Kidney glomerular epithelial cell (primary cell): ENCODE measurements around the gene SUCNR1.
"Not testable (repeated sequence)": the region's sequence is repeated elsewhere in the genome, so short reads cannot be mapped to it uniquely, and the experiment has no call there.

Experiments
- DNase-seq: peaks from one replicate; lab custom pipeline; 2025; lab: John Stamatoyannopoulos, UW

Gene SUCNR1, protein sequence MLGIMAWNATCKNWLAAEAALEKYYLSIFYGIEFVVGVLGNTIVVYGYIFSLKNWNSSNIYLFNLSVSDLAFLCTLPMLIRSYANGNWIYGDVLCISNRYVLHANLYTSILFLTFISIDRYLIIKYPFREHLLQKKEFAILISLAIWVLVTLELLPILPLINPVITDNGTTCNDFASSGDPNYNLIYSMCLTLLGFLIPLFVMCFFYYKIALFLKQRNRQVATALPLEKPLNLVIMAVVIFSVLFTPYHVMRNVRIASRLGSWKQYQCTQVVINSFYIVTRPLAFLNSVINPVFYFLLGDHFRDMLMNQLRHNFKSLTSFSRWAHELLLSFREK

DNA sequence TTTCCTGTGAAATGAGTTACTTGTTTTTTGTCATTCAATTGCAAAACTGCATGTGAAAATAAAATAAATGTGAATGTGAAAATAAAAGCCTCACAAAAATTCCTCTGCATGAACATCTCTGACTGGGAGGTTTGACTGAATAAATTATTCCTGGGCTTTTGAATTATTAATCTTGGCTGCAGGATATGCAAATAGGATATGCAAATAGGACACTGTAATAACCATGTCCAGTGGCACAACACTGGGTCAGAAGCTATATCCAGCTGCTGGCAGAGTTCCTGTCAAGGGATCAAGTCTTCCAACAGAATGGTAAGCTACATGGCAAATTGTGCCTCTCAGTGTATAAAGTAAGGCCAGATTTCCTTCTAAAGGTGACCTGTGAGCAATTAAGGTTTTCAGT lies at the start of gene SUCNR1:
Gene SUCNR1, plus strand, starts transcription at position 246 of the 400 bp plus-strand sequence. CDS start 6,250 bp downstream, outside the sequence.
- DNase-seq = no peak

DNA sequence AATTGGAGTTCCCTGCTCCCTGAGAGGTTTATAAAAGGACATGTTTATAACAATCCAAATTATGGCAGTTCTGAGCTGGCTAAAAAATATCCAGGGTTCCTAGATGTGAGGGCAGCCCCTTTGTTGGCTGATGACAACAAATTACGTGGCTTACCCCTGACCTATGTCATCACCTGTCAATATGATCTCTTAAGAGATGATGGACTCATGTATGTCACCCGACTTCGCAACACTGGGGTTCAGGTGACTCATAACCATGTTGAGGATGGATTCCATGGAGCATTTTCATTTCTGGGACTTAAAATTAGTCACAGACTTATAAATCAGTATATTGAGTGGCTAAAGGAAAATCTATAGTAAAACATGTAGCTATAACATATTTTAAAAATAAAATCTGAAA lies 45.6 kb upstream of the SUCNR1 start:
- no peak for DNase-seq

DNA sequence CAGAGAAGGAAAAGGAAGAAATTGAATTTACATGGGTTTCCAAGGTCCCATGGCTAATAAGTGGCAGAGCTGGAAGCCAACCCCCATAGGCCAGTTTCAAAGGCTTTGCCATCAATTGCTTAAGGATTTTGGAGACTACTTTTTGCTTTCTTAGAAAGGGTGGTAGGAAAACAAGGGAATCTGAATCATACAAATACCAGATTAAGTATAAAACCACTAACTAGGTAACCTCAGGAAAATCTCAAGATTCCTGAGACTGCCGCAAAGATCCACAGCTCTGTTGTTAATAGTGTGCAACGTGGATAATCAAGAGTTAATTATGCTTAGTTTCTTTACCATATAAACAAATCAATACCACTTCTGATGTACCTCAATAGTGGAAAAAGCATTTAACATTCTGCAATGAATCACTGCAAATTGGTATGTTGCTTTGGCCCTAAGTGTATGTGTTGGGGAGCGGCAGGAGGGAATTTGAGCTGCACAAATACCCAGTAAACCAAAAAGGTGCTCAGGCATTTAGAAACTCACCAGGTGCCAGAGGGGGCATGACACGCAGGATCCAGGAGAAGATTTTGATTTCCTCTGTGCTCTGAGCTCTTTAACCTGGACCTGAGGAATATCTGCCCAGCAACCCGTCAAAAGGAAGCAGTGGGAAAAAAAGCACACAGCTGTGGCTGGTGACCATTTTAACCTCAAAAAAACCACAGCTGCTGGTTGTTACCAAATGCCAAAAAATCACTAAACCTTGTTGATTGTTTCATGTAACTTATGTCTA lies 37.5 kb upstream of the SUCNR1 start:
- peak; percentile 57 for DNase-seq

DNA sequence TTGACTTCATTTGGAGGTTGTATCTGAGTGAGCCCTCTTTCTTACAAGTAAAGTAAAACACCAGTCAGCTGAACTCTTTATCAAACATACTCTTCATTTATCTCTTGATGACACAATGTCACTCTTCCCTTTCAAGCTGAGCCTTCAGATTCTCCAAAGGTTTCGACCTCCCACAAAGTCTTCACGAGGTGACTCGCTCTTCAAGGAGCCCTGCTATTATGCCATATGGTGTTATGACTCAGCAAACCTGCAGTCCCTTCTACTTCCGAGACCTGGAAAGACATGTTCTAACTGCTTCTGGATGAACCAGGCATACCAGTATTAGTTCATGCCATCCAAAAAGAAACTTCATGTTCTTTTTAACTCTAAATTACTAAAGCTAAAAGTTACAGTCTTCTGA lies 36.4 kb upstream of the SUCNR1 start:
- DNase-seq = peak; percentile 50

DNA sequence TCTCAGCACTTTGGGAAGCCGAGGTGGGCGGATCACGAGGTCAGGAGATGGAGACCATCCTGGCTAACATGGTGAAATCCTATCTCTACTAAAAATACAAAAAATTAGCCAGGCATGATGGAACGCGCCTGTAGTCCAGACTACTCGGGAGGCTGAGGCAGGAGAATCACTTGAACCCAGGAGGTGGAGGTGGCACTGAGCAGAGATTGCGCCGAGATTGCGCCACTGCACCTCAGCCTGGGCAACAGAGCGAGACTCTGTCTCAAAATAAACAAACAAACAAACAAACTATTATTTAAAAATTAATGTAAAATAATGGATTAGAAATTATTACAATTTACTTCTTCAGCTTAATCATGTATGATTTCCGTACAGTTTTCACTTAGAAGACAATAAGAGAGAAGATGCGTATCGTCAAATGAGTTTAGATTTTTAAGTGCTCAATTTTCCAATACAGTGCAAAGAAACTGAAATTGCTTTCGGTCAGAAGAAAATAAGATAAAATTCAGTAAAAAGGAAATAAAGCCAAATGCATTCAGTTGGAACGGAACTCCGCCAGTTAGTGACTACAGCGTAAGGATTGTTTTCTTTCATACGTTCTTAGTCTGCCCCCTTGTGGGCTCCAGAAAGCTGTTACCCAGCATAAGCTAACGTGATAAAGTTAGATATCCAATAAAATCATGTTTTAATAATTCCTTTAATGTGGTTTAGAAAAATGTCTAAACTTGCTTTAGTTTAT lies 34.7 kb upstream of the SUCNR1 start:
- peak; percentile 81 for DNase-seq

DNA sequence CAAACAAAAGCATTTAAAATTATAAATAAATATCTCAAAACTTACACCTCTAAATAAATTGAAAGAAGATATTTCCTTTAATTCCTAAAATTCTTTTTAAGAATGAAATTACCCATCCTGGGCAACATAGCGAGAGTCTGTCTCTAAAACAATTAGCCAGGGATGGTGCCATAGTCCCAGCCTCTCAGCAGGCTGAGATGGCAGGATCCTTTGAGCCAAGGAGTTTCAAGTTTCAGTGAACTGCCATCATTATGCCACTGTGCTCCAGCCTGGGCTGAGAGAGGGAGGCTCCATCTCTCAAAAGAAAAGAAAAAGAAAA lies 34.2 kb upstream of the SUCNR1 start:
- DNase-seq = no peak

DNA sequence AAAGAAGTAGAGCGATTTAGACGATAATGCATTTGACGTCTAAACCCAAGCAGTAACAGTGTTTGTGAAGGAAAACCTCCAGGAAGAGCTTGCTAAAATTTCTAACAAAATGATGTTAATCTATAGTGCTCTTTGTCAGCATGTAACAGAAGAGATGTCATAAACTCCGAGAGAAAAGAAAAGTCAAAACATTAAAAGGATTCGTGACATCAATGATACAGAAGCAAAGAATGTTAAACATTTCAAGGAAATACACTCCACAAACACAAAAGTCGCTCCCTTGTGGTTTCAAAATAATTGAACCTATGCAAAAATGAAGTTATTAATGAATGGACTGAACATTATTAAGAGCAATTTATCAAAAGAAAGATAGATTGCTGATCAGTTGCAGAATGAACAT lies 31.6 kb upstream of the SUCNR1 start:
- DNase-seq = no peak

DNA sequence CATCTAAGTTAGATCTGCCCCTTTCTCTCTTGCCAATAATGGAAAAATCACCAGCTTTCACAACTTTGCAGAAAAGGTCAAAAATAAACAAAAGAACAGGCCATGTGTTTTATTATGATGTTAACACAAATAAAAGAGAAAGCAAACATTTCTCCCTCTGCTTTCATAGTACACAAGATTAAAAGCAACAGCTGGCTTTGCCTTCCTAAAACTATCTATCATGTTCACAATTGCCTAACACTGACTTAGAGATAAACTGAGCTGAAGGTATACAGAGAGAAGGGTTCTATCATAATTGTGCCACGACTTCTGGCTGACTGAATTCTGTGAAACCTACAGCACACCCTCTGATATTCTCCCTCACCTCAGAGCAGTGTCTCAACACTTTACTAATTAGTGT lies 30.2 kb upstream of the SUCNR1 start:
- no peak for DNase-seq

DNA sequence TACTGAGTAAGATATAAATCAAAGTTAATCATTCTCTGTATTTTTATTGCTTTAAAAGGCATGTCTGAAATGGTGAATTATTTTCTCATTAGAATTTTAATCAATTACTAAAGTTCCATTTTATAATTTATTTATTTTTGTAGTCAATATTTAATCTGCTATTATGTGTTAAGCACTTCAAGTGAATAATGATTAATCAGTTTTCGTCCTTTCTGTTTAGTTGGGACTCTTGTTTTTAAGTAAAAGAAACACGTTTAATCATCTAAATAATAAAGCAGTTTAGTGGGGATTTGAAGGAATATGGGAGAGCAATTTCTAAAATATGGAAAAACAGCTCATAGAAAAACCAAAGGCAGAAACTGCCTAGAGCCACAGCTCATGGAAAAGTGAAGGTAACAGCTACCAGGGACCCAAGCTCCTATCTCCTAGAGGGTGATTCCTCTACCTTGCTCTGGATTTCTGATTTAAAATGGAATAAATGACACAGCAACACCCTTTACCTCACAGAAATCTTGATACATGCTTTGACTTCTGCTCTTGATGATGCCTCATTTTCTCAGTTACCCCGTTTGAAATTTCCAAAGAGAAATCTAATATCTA lies 28.0 kb upstream of the SUCNR1 start:
- DNase-seq = no peak

DNA sequence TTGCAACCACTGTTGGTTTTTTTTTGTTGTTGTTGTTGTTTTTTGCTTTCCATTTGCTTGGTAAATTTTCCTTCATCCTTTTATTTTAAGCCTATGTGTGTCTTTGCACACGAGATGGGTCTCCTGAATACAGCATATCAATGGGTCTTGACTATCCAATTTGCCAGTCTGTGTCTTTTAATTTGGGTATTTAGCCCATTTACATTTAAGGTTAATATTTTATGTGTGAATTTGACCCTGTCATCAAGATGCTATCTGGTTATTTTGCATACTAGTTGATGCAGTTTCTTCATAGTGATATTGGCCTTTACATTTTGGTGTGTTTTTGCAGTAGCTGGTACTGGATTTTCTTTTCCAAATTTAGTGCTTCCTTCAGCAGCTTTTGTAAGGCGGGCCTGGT lies 23.4 kb upstream of the SUCNR1 start:
- DNase-seq = not testable (repeated sequence)

DNA sequence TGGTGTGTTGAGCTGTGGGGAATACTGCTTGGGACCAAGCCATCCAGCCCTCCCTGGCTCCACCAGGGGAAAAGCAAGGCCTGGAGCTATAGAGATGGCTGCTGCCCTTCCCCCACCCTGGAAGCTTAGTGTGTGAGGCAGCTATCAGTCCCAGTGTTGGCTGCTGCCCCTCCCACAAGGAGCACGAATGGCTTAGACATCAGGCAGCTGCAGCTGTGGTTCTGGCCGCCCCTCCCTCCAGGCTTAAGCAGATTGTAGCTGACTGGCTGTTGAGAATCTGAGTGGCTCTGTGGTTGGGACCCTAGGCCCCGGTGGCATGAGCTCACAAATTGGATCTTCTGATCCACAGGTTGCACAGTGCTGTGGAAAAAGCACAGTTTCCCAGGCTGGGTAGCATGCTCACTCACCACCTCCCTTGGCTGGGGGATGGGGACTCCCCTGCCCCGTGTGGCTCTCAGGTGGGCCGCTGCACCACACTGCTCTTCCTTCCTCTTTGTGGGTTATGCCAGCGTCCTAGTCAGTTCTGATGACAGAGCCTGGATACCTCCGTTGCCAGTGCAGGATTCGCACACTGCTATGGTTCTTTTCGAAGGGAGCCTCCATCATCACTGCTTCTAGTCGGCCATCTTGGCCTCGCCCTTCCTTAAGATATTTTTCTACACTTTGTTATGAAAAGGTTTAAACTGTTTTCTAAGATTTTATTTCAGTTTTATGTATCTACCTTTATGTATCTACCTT lies 21.2 kb upstream of the SUCNR1 start:
- no peak for DNase-seq

DNA sequence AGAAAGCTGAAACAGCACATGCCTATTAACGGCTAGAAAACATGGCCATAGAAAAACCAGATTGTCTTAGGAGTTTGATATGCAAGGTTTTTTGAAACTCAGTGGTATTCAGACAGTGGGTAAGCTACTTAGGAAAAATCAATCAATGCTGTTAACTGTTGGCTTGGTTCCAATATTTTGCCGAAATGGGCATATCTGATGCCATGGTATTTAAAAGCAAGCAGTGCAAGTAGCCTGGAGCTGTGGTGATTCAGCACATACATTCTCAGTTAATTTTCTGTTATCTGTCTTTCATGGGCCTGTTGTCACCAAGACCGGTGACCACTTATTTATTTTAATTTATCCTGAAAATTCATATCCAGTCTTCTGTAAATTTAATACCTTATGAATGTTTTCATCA lies 17.3 kb upstream of the SUCNR1 start:
- DNase-seq = no peak

DNA sequence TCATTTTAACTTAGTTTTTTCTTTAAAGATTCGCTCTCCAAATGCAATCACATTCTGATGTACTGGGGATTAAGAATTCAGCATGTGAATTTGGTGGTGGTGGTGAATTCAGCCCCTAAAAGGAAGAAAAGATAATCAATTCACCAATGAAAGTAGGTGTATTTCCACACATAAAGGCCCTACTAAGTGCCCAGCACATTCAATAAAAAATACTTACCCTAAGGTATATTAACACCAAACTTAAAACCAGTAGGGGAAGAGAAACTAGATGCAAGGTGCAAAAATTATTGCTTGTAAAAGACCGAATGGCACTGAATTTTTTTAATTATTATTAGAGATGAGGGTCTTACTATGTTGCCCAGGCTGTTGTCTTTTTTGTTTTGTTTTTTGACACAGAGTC lies 16.8 kb upstream of the SUCNR1 start:
- DNase-seq = no peak

DNA sequence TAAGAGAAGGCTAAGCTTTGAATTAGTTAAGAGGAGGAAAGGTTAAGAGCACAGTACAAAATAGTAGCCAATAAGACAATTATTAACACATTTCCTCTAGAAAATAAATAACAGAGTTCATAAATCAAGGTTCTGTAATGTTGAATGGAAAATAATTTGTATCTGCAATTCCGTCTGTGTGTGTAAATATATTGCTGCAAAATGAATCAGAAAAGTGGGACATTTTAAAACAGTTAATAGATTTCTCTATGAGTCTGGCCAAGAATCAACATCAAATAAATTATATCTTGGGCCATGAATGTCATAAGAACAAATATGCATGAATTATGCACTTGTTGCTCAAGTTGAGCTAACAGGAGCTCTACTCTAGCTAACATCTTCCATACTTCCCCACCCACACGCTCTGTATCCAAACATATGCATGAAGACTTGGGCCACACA lies 14.2 kb upstream of the SUCNR1 start:
- peak; percentile 61 for DNase-seq

DNA sequence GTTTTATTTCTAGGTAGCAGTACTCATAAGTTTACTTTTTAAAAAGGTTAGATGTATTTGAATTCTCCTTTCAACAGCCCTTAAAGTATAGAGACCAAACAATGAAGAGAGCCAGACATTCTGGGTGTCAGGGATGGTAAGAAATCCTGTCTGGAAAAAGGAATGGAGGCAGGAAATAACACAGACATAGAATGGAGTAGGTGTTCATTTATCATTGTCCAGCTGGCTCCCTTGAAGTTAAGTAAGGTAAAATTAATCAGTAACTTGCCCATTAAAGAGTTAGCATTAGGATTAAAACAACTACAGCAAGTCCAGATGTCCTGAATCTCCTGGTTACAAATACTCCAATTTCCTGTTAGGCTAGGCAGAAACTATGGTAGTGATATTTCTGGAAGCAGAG lies 13.5 kb upstream of the SUCNR1 start:
- peak; percentile 76 for DNase-seq

DNA sequence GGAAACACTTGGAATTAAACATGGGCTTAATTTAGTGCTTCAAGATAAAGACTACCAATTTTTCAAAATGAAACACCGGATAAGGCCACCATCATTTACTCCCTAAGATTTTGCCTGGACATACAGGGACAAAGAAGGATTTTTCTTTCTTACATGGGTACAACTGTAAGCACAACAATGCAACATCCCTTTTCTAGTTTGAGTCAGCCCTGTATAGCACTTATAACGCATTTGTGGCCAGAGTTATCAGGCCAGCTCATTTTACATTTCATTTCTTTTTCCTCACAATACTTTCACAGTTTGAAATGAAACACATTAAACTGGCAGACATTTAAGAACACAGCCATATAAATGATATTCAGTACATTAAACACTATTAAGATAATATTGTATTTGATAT lies 9.8 kb upstream of the SUCNR1 start:
- DNase-seq = no peak

DNA sequence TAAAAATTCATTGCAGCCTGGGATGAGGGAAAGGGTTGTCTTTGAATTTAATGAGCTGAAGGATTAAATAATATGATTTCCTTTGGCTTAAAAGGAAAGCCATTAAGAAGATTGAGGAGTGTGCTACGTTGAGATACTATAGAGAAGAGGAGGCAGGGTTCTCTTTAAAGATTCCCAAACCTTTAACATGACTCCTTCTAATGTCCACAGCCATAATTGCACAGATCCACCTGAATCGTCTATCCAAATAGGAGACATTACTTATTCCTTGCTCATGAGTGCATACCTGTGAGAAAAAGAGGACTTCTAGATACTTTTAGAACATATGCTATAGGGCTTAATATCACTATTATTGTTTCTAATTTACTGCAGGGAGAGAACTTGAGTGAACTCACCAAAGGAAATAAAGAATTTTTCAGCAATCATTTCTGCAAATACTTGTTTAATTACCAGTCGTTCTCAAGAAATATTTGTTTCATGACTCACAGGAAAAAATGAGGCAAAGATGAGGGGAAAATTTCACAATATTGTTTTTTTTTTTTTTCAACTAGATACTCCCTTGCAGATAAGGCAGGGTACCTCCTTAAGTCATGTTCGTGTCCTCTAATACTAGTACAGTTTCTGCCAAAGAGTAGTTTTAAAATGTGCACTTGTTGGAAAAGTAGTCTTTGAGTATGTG lies 8.9 kb upstream of the SUCNR1 start:
- peak; percentile 56 for DNase-seq

DNA sequence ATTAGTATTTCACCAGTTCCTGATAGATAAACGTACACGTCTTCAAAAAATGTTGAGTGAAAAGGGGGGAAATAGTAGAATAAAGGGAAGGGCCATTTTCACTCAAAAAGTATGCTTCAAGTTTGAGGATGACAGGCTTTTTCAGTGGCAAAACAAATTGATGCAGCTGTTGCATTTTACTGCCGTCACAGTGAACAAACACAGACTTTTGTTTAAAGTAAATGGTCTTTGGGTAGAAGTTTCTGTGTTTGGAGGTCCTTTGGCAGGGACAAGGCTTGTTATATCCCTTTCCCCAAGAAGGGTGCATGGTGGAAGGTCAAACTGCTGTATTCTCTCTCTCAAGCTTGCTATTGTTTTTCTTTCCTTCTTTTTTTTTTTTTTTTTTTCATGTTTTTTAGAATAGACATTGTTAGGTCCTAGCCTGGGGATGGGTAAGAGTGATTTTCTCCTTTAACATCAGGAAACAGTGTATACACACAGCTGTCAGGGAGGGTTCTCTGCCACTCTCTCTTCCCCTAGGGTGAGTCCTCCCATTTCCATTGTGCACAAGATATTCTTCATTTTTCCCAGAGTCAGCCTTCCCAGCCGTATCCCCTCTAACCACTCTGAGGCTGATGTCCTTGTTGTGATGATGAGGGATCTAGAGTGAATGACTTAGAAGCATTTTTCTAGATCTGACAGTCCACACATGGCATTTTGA lies 6.6 kb upstream of the SUCNR1 start:
- DNase-seq = no peak

DNA sequence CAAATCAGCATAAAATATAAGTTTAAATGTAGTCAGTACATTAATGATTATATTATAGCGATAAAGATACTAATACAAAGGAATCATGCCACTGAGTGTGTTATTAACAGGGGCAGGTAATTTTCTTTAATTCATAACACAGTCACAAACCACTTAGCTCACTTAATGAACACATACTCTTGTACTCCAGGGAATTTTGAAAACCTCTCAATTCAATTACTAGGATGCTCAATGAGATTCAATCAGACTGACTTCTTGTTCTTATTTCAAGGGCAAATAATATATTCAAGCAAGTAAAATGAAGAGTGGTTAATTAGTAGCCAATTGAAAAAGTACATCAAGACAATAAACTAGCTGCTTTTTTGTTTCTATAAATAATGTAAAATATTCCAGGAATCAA lies 5.8 kb upstream of the SUCNR1 start:
- no peak for DNase-seq

DNA sequence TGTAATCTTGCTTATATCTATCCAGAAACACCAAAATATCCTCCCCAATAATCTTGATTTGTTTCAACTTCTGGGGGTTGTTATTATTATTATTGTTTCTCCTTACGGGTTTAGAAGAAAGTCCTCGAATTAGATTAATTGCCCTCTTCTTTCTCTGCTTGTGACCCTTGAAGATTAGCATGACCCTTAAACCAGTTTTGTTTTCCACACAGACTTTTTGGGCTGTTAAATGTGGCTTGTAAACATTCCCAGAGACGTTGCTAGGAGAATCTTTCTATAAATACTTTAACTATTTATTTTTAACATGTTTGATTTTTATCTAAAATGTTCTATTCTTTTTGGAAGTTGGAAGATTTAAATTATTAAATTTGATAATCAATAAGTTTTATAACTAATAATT lies 4.3 kb upstream of the SUCNR1 start:
- DNase-seq = no peak
